CD8-positive, alpha-beta memory T cell (primary cell): ENCODE results near the gene CUL5. TPM values are rescaled to one million over a fixed set of nuclear protein-coding genes. Genes with fewer than 3 reads are reported as not detected.
A peak's percentile ranks its signal among the peaks of the same experiment; 100 is the strongest.

ENCODE experiments used
- CTCF ChIA-PET: fragments of 350-600 bp; sonication (Branson Sonifier 250); formaldehyde crosslinking; loops from one replicate; lab custom pipeline; 2021; ENCODE audit warnings: antibody characterized with exemption; lab: Charles Lee
- POLR2A ChIA-PET: fragments of 350-600 bp; sonication (Branson Sonifier 250); formaldehyde crosslinking; loops from one replicate; lab custom pipeline; 2021; ENCODE audit warnings: antibody characterized with exemption; lab: Charles Lee
- DNase-seq, 5 donors: peaks; one replicate each; pipeline versions ENCODE4 v3.0.0 to v3.0.0-alpha.2; 2020 to 2022; ENCODE audit warnings: mixed read lengths in 1 of 5
- H3K27ac ChIP-seq: one replicate; pipeline ENCODE4 v1.7.0; 2013; ENCODE audit warnings: low read depth, mild to moderate bottlenecking, low read length, moderate library complexity
- H3K27me3 ChIP-seq: 2 replicates; pipeline ENCODE4 v1.7.0; 2013; ENCODE audit warnings: low read length, mild to moderate bottlenecking; ENCODE audit not compliant: insufficient read depth, poor library complexity, severe bottlenecking
- H3K36me3 ChIP-seq: 2 replicates; pipeline ENCODE4 v1.7.0; 2013; ENCODE audit warnings: mild to moderate bottlenecking, low read length, moderate library complexity; ENCODE audit not compliant: insufficient read depth
- H3K4me1 ChIP-seq: 2 replicates; pipeline ENCODE4 v1.7.0; 2013; ENCODE audit warnings: mild to moderate bottlenecking, low read length, moderate library complexity; ENCODE audit not compliant: insufficient read depth
- H3K4me3 ChIP-seq: 2 replicates; pipeline ENCODE4 v1.7.0; 2013; ENCODE audit warnings: mild to moderate bottlenecking, low read length
- H3K9me3 ChIP-seq: 2 replicates; pipeline ENCODE4 v1.7.0; 2013; ENCODE audit warnings: mild to moderate bottlenecking, low read length
- H3K27ac Mint-ChIP-seq, 8 donors: one replicate each; pipeline ENCODE4 v1.8.0; 2020 to 2021; ENCODE audit warnings: mixed read lengths in 8 of 8, mild to moderate bottlenecking in 6 of 8, inconsistent platforms in 3 of 8, moderate library complexity in 3 of 8
- H3K27me3 Mint-ChIP-seq, 2 donors: one replicate each; pipeline ENCODE4 v1.8.0; 2020 to 2021; ENCODE audit warnings: mixed read lengths in 2 of 2, mild to moderate bottlenecking in 1 of 2, moderate library complexity in 1 of 2
- H3K36me3 Mint-ChIP-seq, 3 donors: one replicate each; pipeline ENCODE4 v1.8.0; 2020 to 2021; ENCODE audit warnings: mixed read lengths in 3 of 3, inconsistent platforms in 1 of 3, mild to moderate bottlenecking in 1 of 3
- H3K4me1 Mint-ChIP-seq, 3 donors: one replicate each; pipeline ENCODE4 v1.8.0; 2020 to 2021; ENCODE audit warnings: mixed read lengths in 3 of 3, inconsistent platforms in 1 of 3, mild to moderate bottlenecking in 1 of 3
- H3K4me3 Mint-ChIP-seq, 7 donors: one replicate each; pipeline ENCODE4 v1.8.0; 2020 to 2021; ENCODE audit warnings: mixed read lengths in 7 of 7, mild to moderate bottlenecking in 6 of 7, moderate library complexity in 4 of 7, inconsistent platforms in 2 of 7
- H3K9me3 Mint-ChIP-seq, 5 donors: one replicate each; pipeline ENCODE4 v1.8.0; 2020 to 2022; ENCODE audit warnings: mixed read lengths in 5 of 5, mild to moderate bottlenecking in 3 of 5, moderate library complexity in 2 of 5, inconsistent platforms in 1 of 5
- polyA plus RNA-seq: library from polyadenylated mRNA; unstranded; fragments of 300-500 nt; fragmentation: Illumina TruSeq; gene quantifications from one replicate; pipeline ENCODE4 v1.2.3, GENCODE V29; 2021
- total RNA-seq, 2 experiments: library from RNA; stranded (reverse); gene quantifications; one replicate each; pipeline ENCODE4 v1.2.3, GENCODE V29; 2021

Gene CUL5
- total and polyA plus RNA-seq, 3 experiments from 2014 or later, result 39.0 to 42.9 (median 41.8) TPM

- Mint-ChIP-seq H3K9me3 (no peaks in the 10 kb centered on the region), H3K36me3 (peaks cover 0 to 18% (median 2%) of the 10 kb centered on the region in 3 donors), H3K4me1 (peaks cover 4 to 22% (median 8%) of the 10 kb centered on the region in 3 donors), H3K27me3 (no peaks in the 10 kb centered on the region), H3K27ac (peak overlapping the region; percentile 93 to 99 (median 98)), H3K4me3 (peak overlapping the region; percentile 93 to 100 (median 98))
- POLR2A ChIA-PET, result interaction anchor here (0.7 to 1.1 kb wide), 3 partner anchors 10 to 606 kb away, joined by 3 read pairs; no protein-coding TSS in a partner anchor
- Histone ChIP-seq H3K27me3 (no peaks in the 10 kb centered on the region), H3K4me1 (peaks cover 32% of the 10 kb centered on the region), H3K9me3 (no peaks in the 10 kb centered on the region), H3K27ac (peak overlapping the region; percentile 97), H3K4me3 (peak overlapping the region; percentile 94), H3K36me3 (no peaks in the 10 kb centered on the region)
- CTCF ChIA-PET, result interaction anchor here (0.8 to 1.8 kb wide), 17 partner anchors 8 to 654 kb away, joined by 3 to 12 read pairs (median 4); partner anchors contain the start of genes CWF19L2 and DDX10
- peak in 1 of 5 donors; percentile 2 for DNase-seq
Measured at GRCh38 chr11:108009497-108010370, 1.0 kb downstream of the CUL5 start.

- no peaks in the 10 kb centered on the region for H3K9me3 Mint-ChIP-seq
- ChIA-PET POLR2A (no interaction called here), CTCF (interaction anchor here (1.2 kb wide), 1 partner anchor 12 kb away, joined by 4 read pairs; no protein-coding TSS in a partner anchor)
Measured at GRCh38 chr11:108012139-108012725, 3.5 kb downstream of the CUL5 start.

GRCh38 chr11:108016647-108017046, 7.9 kb downstream of the CUL5 start:
- Mint-ChIP-seq H3K9me3 (no peaks in the 10 kb centered on the region), H3K27ac (no peak overlapping the region), H3K36me3 (peaks cover 0 to 31% (median 2%) of the 10 kb centered on the region in 3 donors), H3K4me3 (no peak overlapping the region), H3K4me1 (peaks cover 22 to 65% (median 49%) of the 10 kb centered on the region in 3 donors), H3K27me3 (no peaks in the 10 kb centered on the region)
- POLR2A ChIA-PET, result no interaction called here
- DNase-seq, result no peak
- H3K27ac ChIP-seq, result no peak overlapping the region
- H3K27me3 ChIP-seq, result no peaks in the 10 kb centered on the region
- no peaks in the 10 kb centered on the region for H3K36me3 ChIP-seq
- no peak overlapping the region for H3K4me3 ChIP-seq
- peaks cover 42% of the 10 kb centered on the region for H3K4me1 ChIP-seq
- H3K9me3 ChIP-seq, result no peaks in the 10 kb centered on the region
- CTCF ChIA-PET, result no interaction called here

More at GRCh38 chr11:108012139-108012725, 3.5 kb downstream of the CUL5 start:
- peaks cover 0 to 33% (median 2%) of the 10 kb centered on the region in 3 donors for H3K36me3 Mint-ChIP-seq
- H3K27ac ChIP-seq, result no peak overlapping the region
- no peak for DNase-seq
- H3K27me3 Mint-ChIP-seq, result no peaks in the 10 kb centered on the region
- H3K4me1 Mint-ChIP-seq, result peaks cover 4 to 41% (median 32%) of the 10 kb centered on the region in 3 donors
- H3K27me3 ChIP-seq, result no peaks in the 10 kb centered on the region
- no peaks in the 10 kb centered on the region for H3K9me3 ChIP-seq
- no peak overlapping the region for H3K4me3 ChIP-seq
- no peak overlapping the region for H3K4me3 Mint-ChIP-seq
- no peaks in the 10 kb centered on the region for H3K36me3 ChIP-seq
- H3K4me1 ChIP-seq, result peaks cover 46% of the 10 kb centered on the region
- no peak overlapping the region for H3K27ac Mint-ChIP-seq

GRCh38 chr11:108018708-108019107, 10.0 kb downstream of the CUL5 start:
- Histone ChIP-seq H3K36me3 (no peaks in the 10 kb centered on the region), H3K27me3 (no peaks in the 10 kb centered on the region), H3K4me1 (peaks cover 32% of the 10 kb centered on the region), H3K9me3 (no peaks in the 10 kb centered on the region), H3K4me3 (no peak overlapping the region), H3K27ac (no peak overlapping the region)
- CTCF ChIA-PET, result interaction anchor here (1.0 to 1.6 kb wide), 2 partner anchors 10 to 11 kb away, joined by 3 to 5 read pairs; partner anchors contain the start of gene CUL5
- POLR2A ChIA-PET, result no interaction called here
- Mint-ChIP-seq H3K9me3 (no peaks in the 10 kb centered on the region), H3K4me3 (no peak overlapping the region), H3K36me3 (peaks cover 0 to 32% (median 2%) of the 10 kb centered on the region in 3 donors), H3K27ac (peak overlapping the region in 2 of 8 donors; percentile 4 to 34), H3K4me1 (peaks cover 40 to 84% (median 64%) of the 10 kb centered on the region in 3 donors), H3K27me3 (no peaks in the 10 kb centered on the region)
- DNase-seq, result no peak

- no peaks in the 10 kb centered on the region for H3K27me3 Mint-ChIP-seq
- no peaks in the 10 kb centered on the region for H3K36me3 ChIP-seq
- no peaks in the 10 kb centered on the region for H3K27me3 ChIP-seq
- ChIA-PET POLR2A (interaction anchor here (0.6 kb wide), 1 partner anchor 32 kb away, joined by 3 read pairs; no protein-coding TSS in a partner anchor), CTCF (interaction anchor here (1.0 to 1.2 kb wide), 2 partner anchors 11 to 12 kb away, joined by 3 to 4 read pairs; partner anchors contain the start of gene CUL5)
- DNase-seq, result no peak
- peaks cover 35% of the 10 kb centered on the region for H3K4me1 ChIP-seq
- no peak overlapping the region for H3K27ac ChIP-seq
- peak overlapping the region in 1 of 8 donors; percentile 82 for H3K27ac Mint-ChIP-seq
- no peak overlapping the region for H3K4me3 ChIP-seq
- no peak overlapping the region for H3K4me3 Mint-ChIP-seq
- H3K9me3 ChIP-seq, result no peaks in the 10 kb centered on the region
- no peaks in the 10 kb centered on the region for H3K9me3 Mint-ChIP-seq
- H3K4me1 Mint-ChIP-seq, result peaks cover 52 to 96% (median 71%) of the 10 kb centered on the region in 3 donors
- H3K36me3 Mint-ChIP-seq, result peaks cover 0 to 31% (median 2%) of the 10 kb centered on the region in 3 donors
Measured at GRCh38 chr11:108019870-108020540, 11.3 kb downstream of the CUL5 start.

- Mint-ChIP-seq H3K4me3 (peak overlapping the region in 2 of 7 donors; percentile 40 to 48), H3K9me3 (peaks cover 0 to 2% (median 0%) of the 10 kb centered on the region in 5 donors), H3K4me1 (peaks cover 61 to 81% (median 77%) of the 10 kb centered on the region in 3 donors), H3K27ac (peak overlapping the region in 5 of 8 donors; percentile 8 to 80 (median 26)), H3K27me3 (no peaks in the 10 kb centered on the region), H3K36me3 (peaks cover 0 to 23% (median 11%) of the 10 kb centered on the region in 3 donors)
- Histone ChIP-seq H3K9me3 (no peaks in the 10 kb centered on the region), H3K4me1 (peaks cover 26% of the 10 kb centered on the region), H3K4me3 (no peak overlapping the region), H3K27me3 (no peaks in the 10 kb centered on the region), H3K36me3 (no peaks in the 10 kb centered on the region), H3K27ac (no peak overlapping the region)
- no peak for DNase-seq
- ChIA-PET POLR2A (no interaction called here), CTCF (interaction anchor here (0.9 kb wide), 1 partner anchor 17 kb away, joined by 3 read pairs; the partner anchor contains the start of gene CUL5)
Measured at GRCh38 chr11:108025387-108026080, 16.8 kb downstream of the CUL5 start.

- Histone ChIP-seq H3K9me3 (no peaks in the 10 kb centered on the region), H3K36me3 (no peaks in the 10 kb centered on the region), H3K4me3 (no peak overlapping the region), H3K27me3 (no peaks in the 10 kb centered on the region), H3K27ac (no peak overlapping the region), H3K4me1 (peaks cover 21% of the 10 kb centered on the region)
- CTCF ChIA-PET, result no interaction called here
- DNase-seq, result no peak
- peak overlapping the region in 1 of 8 donors; percentile 70 for H3K27ac Mint-ChIP-seq
- no peaks in the 10 kb centered on the region for H3K27me3 Mint-ChIP-seq
- H3K4me1 Mint-ChIP-seq, result peaks cover 54 to 75% (median 74%) of the 10 kb centered on the region in 3 donors
- peaks cover 0 to 2% (median 0%) of the 10 kb centered on the region in 5 donors for H3K9me3 Mint-ChIP-seq
- H3K4me3 Mint-ChIP-seq, result no peak overlapping the region
- peaks cover 11 to 28% (median 15%) of the 10 kb centered on the region in 3 donors for H3K36me3 Mint-ChIP-seq
- POLR2A ChIA-PET, result no interaction called here
Measured at GRCh38 chr11:108027057-108027456, 18.4 kb downstream of the CUL5 start.
